ENCODE measurements around the gene HIBADH.

GRCh38 chr7:27697861-27698430, 35.3 kb upstream of the HIBADH start:
- TF ChIP-seq CTCF (IDR thresholded peaks at IDR 0.05) (no peak), EP300 (IDR thresholded peaks at IDR 0.05; ENCODE audit: low read depth) (no peak), POLR2A (IDR thresholded peaks at IDR 0.05) (no peak), POLR2AphosphoS5 (IDR thresholded peaks at IDR 0.05) (peak in 1 of 3 donors; percentile 32)
